ENCODE measurements around the gene IKZF2. TPM values are rescaled to one million over a fixed set of nuclear protein-coding genes. Genes with fewer than 3 reads are reported as not detected.

IKZF2 gene
- total and polyA plus RNA-seq, 2 donors (not counting 3 experiments of a cell fraction or from before 2014, with no cell fraction given) = 0.08 to 0.46 TPM

GRCh38 chr2:213089438-213089837 is 62.0 kb downstream of the IKZF2 start:
- no TSS peak for BruUV-seq (replicated peaks)
- Histone ChIP-seq H3K79me2 (ENCODE audit: control insufficient read depth, insufficient read depth, low read length) (no peaks in the 10 kb centered on the region), H3K4me1 (ENCODE audit: control insufficient read depth, extremely low read depth, insufficient read depth, low read length) (no peaks in the 10 kb centered on the region), H3K27ac (ENCODE audit: insufficient read depth, low read depth, low read length) (no peak overlapping the region), H3K4me2 (ENCODE audit: insufficient read depth, low read length) (no peak overlapping the region), H2AFZ (ENCODE audit: low read depth, low read length) (no peak overlapping the region), H3K36me3 (ENCODE audit: control insufficient read depth in 2 of 2, extremely low read depth in 1 of 2, insufficient read depth in 2 of 2, low read length in 2 of 2) (no peaks in the 10 kb centered on the region), H3K9me3 (replicated peaks; ENCODE audit: control insufficient read depth, insufficient read depth, low read length) (no peaks in the 10 kb centered on the region), H3K9ac (replicated peaks; ENCODE audit: extremely low read depth, insufficient read depth, low read length) (no peak overlapping the region), H3K27me3 (ENCODE audit: control insufficient read depth in 2 of 2, insufficient read depth in 2 of 2, low read length in 2 of 2) (no peaks in the 10 kb centered on the region), H3K4me3 (replicated peaks in 1 of 3; ENCODE audit: insufficient read depth in 1 of 3, low read depth in 1 of 3, low read length in 3 of 3) (no peak overlapping the region), H3K9me1 (replicated peaks; ENCODE audit: control insufficient read depth, extremely low read depth, insufficient read depth, low read length) (no peaks in the 10 kb centered on the region), H4K20me1 (replicated peaks; ENCODE audit: control insufficient read depth, extremely low read depth, insufficient read depth, low read length) (no peaks in the 10 kb centered on the region)
- no peak for TF ChIP-seq GATA2 (IDR thresholded peaks at IDR 0.05; ENCODE audit: insufficient read depth, insufficient read length, low read depth, low read length)
- no peak for TF ChIP-seq MAX (IDR thresholded peaks at IDR 0.05; ENCODE audit: insufficient read depth, insufficient read length)
- TF ChIP-seq FOS (IDR thresholded peaks at IDR 0.05; ENCODE audit: borderline replicate concordance, insufficient read depth, low read length) = no peak
- TF ChIP-seq EZH2 (IDR thresholded peaks at IDR 0.05; ENCODE audit: borderline replicate concordance, low read depth, low read length, severe bottlenecking) = no peak
- no peak for TF ChIP-seq POLR2AphosphoS5 (IDR thresholded peaks at IDR 0.05; ENCODE audit: insufficient read depth, low read depth, low read length)
- CTCF ChIA-PET = no interaction called here
- POLR2A ChIA-PET = no interaction called here
- intact Hi-C loops (cut with micrococcal nuclease) (no loop called here), dilution Hi-C loops (cut with MboI; ENCODE audit: extremely low pct_ligation_motif_present, low sequenced_read_pairs) (no loop called here)
- DNase-seq (ENCODE audit: low read depth, low spot score) (no peak), FAIRE-seq (no peak)

- dilution Hi-C loops (cut with MboI; ENCODE audit: extremely low pct_ligation_motif_present, low sequenced_read_pairs) (no loop called here), intact Hi-C loops (cut with micrococcal nuclease) (no loop called here)
- Histone ChIP-seq H3K9ac (replicated peaks; ENCODE audit: extremely low read depth, insufficient read depth, low read length) (no peak overlapping the region), H3K9me1 (replicated peaks; ENCODE audit: control insufficient read depth, extremely low read depth, insufficient read depth, low read length) (no peaks in the 10 kb centered on the region), H3K4me3 (replicated peaks in 1 of 3; ENCODE audit: insufficient read depth in 1 of 3, low read depth in 1 of 3, low read length in 3 of 3) (no peak overlapping the region), H3K4me1 (ENCODE audit: control insufficient read depth, extremely low read depth, insufficient read depth, low read length) (no peaks in the 10 kb centered on the region), H3K27ac (ENCODE audit: insufficient read depth, low read depth, low read length) (no peak overlapping the region), H3K4me2 (ENCODE audit: insufficient read depth, low read length) (no peak overlapping the region), H3K27me3 (ENCODE audit: control insufficient read depth in 2 of 2, insufficient read depth in 2 of 2, low read length in 2 of 2) (no peaks in the 10 kb centered on the region), H2AFZ (ENCODE audit: low read depth, low read length) (no peak overlapping the region), H4K20me1 (replicated peaks; ENCODE audit: control insufficient read depth, extremely low read depth, insufficient read depth, low read length) (no peaks in the 10 kb centered on the region), H3K36me3 (ENCODE audit: control insufficient read depth in 2 of 2, extremely low read depth in 1 of 2, insufficient read depth in 2 of 2, low read length in 2 of 2) (no peaks in the 10 kb centered on the region), H3K79me2 (ENCODE audit: control insufficient read depth, insufficient read depth, low read length) (no peaks in the 10 kb centered on the region), H3K9me3 (replicated peaks; ENCODE audit: control insufficient read depth, insufficient read depth, low read length) (no peaks in the 10 kb centered on the region)
- ChIA-PET POLR2A (no interaction called here), CTCF (no interaction called here)
- DNase-seq (ENCODE audit: low read depth, low spot score) (no peak), FAIRE-seq (no peak)
- BruUV-seq (replicated peaks) = no TSS peak
- TF ChIP-seq MAX (IDR thresholded peaks at IDR 0.05; ENCODE audit: insufficient read depth, insufficient read length) = no peak
- no peak for TF ChIP-seq GATA2 (IDR thresholded peaks at IDR 0.05; ENCODE audit: insufficient read depth, insufficient read length, low read depth, low read length)
- TF ChIP-seq POLR2A (IDR thresholded peaks at IDR 0.05; ENCODE audit: low read depth, low read length) = no peak
- no peak for TF ChIP-seq MYC (IDR thresholded peaks at IDR 0.05; ENCODE audit: low read depth, low read length)
- TF ChIP-seq EZH2 (IDR thresholded peaks at IDR 0.05; ENCODE audit: borderline replicate concordance, low read depth, low read length, severe bottlenecking) = no peak
- TF ChIP-seq CTCF (IDR thresholded peaks at IDR 0.05; ENCODE audit: extremely low read depth in 1 of 2, insufficient read depth in 1 of 2, low read depth in 1 of 2, low read length in 2 of 2) = no peak
- TF ChIP-seq JUN (IDR thresholded peaks at IDR 0.05; ENCODE audit: borderline replicate concordance, insufficient read depth, insufficient read length, low read depth) = no peak
- TF ChIP-seq FOS (IDR thresholded peaks at IDR 0.05; ENCODE audit: borderline replicate concordance, insufficient read depth, low read length) = no peak
- TF ChIP-seq POLR2AphosphoS5 (IDR thresholded peaks at IDR 0.05; ENCODE audit: insufficient read depth, low read depth, low read length) = no peak
Observed at GRCh38 chr2:213087040-213087439, 64.4 kb downstream of the IKZF2 start.

Measured in endothelial cell of umbilical vein (primary cell).